Measurements from ENCODE around the gene ZCCHC14. TPM values are rescaled to one million over a fixed set of nuclear protein-coding genes. Genes with fewer than 3 reads are reported as not detected.

The ZCCHC14 gene
- total RNA-seq, 1 experiment from 2014 or later = 27.7 TPM

- no peak overlapping the region for H2BK15ac ChIP-seq (ENCODE audit: low read depth, low read length)
- Mint-ChIP-seq H3K27ac (no peak overlapping the region), H3K27me3 (ENCODE audit: low read depth) (peaks cover 50% of the 10 kb centered on the region), H3K4me3 (peak overlapping the region; percentile 9 to 39; a peak in 1 of 5 replicates), H3K36me3 (ENCODE audit: insufficient read depth in 1 of 3, low read depth in 3 of 3) (peaks cover 4 to 21% (median 5%) of the 10 kb centered on the region in 3 experiments; a peak in 6 of 7 replicates), H3K4me1 (peaks cover 25 to 29% of the 10 kb centered on the region in 2 experiments), H3K9me3 (peaks cover 37 to 41% of the 10 kb centered on the region in 2 experiments)
- WGBS (ENCODE audit: extremely low coverage, insufficient read length, low lambda C conversion rate) = no CpG with 5 or more reads among the region's 10 CpGs
- no peak overlapping the region for H2AFZ ChIP-seq (ENCODE audit: low read length)
- H3K9ac ChIP-seq (ENCODE audit: extremely low read depth, insufficient read length, low read length) = no peak overlapping the region
- no peaks in the 10 kb centered on the region for H3K79me2 ChIP-seq (ENCODE audit: insufficient read depth, low read length)
- peaks cover 2% of the 10 kb centered on the region; the same call in 1 of the 2 replicates for H3K4me1 ChIP-seq (ENCODE audit: insufficient read depth, low read length)
- no peak for DNase-seq
- H4K8ac ChIP-seq (replicated peaks; ENCODE audit: insufficient read length, low read depth, low read length) = no peak overlapping the region
- no peak overlapping the region for H3K18ac ChIP-seq (ENCODE audit: insufficient read length, low read depth, low read length)
- no peak overlapping the region for H4K91ac ChIP-seq (ENCODE audit: insufficient read length, low read depth, low read length)
- no peak overlapping the region for H3K56ac ChIP-seq (ENCODE audit: insufficient read length, low read depth, low read length)
- H2AK5ac ChIP-seq (ENCODE audit: insufficient read length, low read length) = no peak overlapping the region
- no peak for TF ChIP-seq CTCF (conservative IDR thresholded peaks at IDR 0.05)
- no peak overlapping the region for H2BK20ac ChIP-seq (ENCODE audit: low read depth, low read length, poor library complexity, severe bottlenecking)
- no peak overlapping the region for H3K14ac ChIP-seq (ENCODE audit: insufficient read depth, low read length)
- H3K4ac ChIP-seq (ENCODE audit: low read depth, low read length) = no peak overlapping the region
- H3K79me1 ChIP-seq (ENCODE audit: insufficient read depth, low read depth, low read length, poor library complexity, severe bottlenecking) = no peaks in the 10 kb centered on the region
- no peak overlapping the region for H3T11ph ChIP-seq (ENCODE audit: low read length)
- no peaks in the 10 kb centered on the region for H3K23me2 ChIP-seq (ENCODE audit: insufficient read length, low read depth, low read length, poor library complexity, severe bottlenecking)
- no peak overlapping the region for H2BK5ac ChIP-seq (ENCODE audit: insufficient read length, low read length)
- H3K4me2 ChIP-seq (ENCODE audit: insufficient read depth, insufficient read length, low read length) = no peak overlapping the region
- H3K23ac ChIP-seq (ENCODE audit: insufficient read length, low read depth, low read length) = no peak overlapping the region
- H2BK12ac ChIP-seq (ENCODE audit: insufficient read length, low read depth, low read length) = no peak overlapping the region
- no peak overlapping the region for H4K5ac ChIP-seq (ENCODE audit: insufficient read length, low read depth, low read length)
- H2BK120ac ChIP-seq (ENCODE audit: low read depth, low read length, poor library complexity, severe bottlenecking) = no peak overlapping the region
- H3K27me3 ChIP-seq (ENCODE audit: insufficient read depth, low read length) = no peaks in the 10 kb centered on the region
- no peaks in the 10 kb centered on the region for H4K20me1 ChIP-seq (ENCODE audit: control insufficient read depth, insufficient read depth, insufficient read length)
- H3K27ac ChIP-seq (ENCODE audit: insufficient read length, low read depth, low read length) = no peak overlapping the region
- peaks cover 10% of the 10 kb centered on the region for H3K9me3 ChIP-seq (ENCODE audit: control insufficient read depth, low read depth, low read length)
These were observed 43.9 kb upstream of the ZCCHC14 start for GRCh38 chr16:87536795-87537142.
